ENCODE data around the gene SLC25A38.
"Not testable (repeated sequence)": the region's sequence is repeated elsewhere in the genome, so short reads cannot be mapped to it uniquely, and the experiment has no call there.

The SLC25A38 gene

DNA sequence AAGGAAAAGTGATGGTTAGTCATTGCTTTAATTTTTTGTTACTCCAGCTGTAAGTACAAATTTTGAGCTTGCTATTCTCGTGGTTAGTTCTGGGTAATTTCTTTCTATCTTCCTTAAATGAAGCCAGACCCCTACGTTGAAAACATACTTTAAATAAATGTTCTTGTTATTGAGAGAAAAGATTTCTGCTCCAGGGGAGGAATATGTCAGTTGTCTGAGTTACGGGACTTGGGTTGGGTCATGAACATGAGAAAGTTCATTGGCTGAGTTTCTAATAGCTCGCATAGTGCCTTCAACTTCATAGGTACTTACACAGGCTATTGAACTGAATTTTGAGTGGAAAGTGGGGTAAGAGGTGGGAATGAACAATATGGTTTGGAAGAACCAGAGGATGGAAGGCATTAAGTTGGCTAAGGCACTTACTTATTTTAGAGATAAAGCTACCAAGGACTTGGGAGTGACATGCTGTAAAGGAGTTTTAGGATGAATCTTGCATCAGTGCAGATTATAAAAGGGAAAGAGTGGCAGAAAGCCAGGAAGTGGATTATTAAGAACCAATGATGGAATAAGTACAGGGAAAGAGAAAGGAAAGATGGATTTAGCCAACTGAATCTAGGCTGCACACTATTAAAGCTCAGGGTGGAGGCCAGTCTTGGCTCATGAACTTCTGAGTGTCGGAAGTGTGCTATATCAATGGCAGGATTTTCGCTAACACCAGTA, 24.8 kb downstream of the SLC25A38 start:
- no peak for DNase-seq (ENCODE audit: low read depth)

DNA sequence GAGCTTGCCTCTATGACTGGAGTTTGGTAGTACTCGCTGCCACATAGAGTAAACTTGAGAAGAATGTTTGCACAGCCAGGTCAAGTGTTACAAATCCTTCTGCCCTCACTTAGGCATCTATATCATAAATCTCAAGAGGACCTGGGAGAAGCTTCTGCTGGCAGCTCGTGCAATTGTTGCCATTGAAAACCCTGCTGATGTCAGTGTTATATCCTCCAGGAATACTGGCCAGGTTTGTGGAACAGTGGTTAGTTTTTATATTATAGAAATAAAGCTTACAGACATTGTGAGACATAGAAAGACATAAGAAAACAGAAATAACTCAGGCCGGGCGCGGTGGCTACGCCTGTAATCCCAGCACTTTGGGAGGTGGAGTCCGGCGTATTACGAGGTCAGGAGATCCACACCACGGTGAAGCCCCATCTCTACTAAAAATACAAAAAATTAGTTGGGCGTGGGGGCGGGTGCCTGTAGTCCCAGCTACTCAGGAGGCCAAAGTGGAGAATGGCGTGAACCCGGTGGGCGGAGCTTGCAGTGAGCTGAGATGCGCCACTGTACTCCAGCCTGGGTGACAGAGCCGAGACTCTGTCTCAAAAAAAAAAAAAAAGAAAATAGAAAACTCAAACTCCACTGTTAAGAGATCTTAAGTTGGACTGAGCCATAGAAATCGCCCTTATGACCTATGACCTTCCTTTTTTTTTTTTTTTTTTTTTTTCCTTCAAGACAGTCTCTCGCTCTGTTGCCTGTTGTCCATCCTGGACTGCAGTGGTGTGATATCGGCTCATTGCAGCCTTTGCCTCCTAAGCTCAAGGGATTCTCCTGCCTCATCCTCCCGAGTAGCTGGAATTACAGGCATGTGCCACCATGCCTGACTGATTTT, 25.6 kb downstream of the SLC25A38 start:
- DNase-seq (ENCODE audit: low read depth) = no peak

DNA sequence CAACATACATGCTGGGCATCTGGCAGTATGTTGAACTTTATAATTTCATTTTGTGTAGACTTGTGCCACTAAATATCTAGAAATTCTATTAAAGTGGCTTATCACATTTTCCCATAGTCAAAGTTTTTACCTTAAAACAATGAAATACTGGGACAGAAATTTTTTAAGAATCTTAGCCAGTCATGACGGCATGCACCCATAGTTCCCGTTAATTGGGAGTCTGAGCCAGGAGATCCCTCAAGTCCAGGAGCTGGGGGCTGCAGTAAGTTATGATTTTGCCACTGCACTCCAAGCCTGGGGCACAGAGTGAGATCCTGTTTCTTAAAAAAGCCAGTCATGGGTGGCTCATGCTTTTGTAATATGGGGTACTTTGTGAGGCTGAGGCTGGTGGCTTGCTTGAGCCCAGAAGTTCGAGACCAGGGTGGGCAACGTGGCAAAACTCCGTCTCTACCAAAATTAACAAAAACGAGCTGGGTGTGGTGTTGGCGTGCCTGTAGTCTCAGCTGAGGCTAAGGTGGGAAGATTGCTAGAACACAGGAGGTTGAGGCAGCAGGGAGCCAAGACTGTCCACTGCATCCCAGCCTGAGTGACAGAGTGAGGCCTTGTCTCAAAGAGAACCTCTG, 26.5 kb downstream of the SLC25A38 start:
- no peak for DNase-seq (ENCODE audit: low read depth)

DNA sequence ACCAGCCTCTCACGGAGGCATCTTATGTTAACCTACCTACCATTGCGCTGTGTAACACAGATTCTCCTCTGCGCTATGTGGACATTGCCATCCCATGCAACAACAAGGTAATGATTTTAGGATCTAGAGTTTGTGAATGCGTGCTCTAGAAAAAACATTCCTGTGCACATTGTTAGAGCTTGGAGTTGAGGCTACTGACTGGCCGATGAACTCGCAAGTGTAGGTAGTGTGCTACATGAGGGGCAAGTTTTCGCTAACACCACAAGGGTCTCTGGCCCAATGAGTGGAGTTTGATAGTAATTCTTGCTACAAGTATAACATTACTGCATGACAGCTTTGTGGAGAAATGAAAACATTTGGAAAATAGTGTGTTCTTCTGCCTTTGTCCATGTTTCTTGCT, 27.7 kb downstream of the SLC25A38 start:
- DNase-seq (ENCODE audit: low read depth) = no peak

DNA sequence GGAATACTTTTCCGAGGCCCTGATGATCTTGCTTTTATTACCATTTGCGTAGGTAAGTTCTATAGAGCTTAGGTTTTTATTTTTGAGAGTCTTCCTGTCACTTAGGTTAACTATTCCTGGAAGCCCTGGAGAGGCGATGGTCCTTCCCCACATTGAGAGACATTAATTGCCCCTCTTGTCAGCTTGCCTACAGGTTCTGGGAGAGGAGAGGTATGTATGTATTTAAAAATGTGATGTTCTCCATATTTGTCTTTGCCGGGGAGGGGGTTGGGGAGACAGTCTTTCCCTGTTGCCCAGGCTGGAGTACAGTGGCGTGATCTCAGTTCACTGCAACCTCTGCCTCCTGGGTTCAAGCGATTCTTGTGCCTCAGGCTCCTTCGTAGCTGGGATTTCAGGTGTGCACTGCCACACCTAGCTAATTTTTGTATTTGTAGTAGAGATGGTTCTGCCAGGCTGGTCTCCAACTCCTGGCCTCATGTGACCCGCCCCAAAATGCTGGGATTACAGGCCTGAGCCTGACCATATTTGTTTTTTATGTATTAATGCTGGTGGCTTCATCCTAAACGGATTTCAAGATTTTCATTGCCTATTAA, 29.6 kb downstream of the SLC25A38 start:
- no peak for DNase-seq (ENCODE audit: low read depth)

DNA sequence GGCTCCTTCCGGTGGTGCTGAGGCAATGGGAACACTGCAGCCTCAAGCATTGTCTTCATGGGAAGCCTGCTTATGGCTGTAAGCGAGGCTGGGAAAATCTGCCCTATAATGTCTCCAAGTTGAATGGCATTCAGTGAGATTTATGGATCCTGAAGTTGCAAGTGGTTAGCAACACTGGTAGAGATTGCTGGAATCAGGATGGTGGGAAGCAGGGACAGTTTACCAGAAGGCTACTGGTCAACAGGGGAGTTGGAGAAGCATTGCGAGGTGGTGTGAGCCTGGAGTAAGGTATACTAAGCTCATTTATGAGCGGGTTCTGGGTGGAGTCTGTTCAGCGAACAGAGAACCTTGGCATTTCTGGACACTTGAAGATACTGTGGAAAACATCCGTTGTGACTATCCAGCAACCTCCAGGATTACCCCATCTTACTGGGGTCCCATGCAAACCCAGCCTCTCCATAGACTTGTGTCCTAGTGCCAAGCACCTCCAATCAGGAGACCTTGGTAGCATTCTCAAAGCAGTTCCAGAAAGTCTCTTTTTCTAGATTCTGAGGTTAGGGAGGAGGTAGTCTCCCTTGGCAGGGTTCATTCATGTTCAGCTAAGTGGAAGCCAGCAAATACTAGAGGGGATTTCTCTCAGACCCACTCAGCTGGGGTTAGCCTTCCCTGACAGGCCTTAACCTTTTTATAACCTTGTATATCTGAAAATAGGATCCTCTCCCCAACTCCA, 30.7 kb downstream of the SLC25A38 start:
- no peak for DNase-seq (ENCODE audit: low read depth)

DNA sequence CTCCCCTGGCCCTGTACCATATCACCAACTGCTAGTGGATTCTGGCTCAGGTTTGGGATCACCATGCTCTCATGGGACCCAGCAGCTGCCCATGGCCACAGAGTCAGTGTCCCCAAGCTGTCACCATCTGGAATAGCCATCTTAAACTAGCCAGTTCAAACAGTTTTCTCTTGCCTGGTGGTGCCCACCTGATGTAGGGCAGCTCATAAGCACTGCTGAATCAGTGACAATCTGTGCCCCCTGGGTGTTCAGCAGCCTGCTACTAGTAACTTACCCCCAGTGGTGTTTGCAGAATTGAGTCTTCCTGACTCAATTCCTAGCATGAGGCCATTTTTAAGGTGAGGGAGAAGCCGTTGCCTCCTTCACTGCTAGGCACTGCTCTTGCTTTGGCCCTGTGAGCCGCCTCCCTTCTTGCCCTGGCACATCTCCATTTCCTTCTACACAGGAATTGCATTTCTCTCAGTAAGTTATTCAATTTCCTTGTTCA, 31.3 kb downstream of the SLC25A38 start:
- DNase-seq (ENCODE audit: low read depth) = no peak

DNA sequence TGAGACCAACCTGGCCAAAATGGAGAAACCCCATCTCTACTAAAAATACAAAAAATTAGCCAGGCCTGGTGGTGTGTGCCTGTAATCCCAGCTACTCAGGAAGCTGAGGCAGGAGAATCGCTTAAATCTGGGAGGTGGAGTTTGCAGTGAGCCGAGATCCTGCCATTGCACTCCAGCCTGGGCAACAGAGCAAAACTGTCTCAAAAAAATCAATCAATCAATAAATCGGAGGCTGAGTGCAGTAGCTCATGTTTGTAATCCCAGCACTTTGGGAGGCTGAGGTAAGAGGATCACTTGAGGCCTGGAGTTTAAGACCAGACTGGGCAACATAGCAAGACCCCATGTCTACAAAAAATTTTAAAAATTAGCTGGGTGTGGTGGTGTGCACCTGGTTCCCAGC, 32.1 kb downstream of the SLC25A38 start:
- not testable (repeated sequence) for DNase-seq (ENCODE audit: low read depth)

DNA sequence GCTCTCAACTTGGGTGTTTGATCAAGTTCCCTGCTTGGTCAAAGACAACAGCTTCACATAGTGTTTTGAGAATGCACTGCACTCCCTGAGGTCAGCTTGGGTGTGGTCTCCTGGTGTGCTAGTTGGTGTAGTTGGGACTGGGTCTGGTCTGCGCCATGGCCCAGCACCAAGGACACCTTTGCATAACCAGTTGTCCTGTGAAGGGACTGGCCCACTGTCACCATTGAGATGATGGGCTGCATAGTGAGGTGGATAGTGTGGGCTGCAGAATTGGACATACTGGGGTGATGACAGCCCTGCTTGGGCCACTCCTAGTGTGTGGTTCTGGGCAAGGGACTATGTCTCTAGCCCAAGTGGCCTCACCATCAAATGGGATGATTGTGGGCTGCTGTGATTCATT, 32.8 kb downstream of the SLC25A38 start:
- no peak for DNase-seq (ENCODE audit: low read depth)

DNA sequence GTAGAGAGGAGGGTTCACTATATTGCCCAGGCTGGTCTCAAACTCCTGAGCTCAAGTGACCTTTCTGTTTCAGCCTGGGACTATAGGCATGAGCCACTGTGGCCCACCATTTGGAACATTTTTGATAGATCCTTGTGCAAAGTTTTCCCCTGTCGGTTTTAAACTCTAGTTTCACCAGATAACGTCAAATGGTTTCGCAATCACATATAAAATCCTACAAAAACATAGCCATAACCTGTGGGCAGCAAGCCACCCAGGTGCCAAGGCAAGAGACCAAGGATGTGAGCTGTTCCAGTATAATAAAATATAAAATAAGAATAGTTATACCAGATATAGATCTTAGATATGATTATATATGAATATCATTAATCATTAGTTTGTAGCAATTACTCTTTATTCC, 33.8 kb downstream of the SLC25A38 start:
- DNase-seq (ENCODE audit: low read depth) = not testable (repeated sequence)

DNA sequence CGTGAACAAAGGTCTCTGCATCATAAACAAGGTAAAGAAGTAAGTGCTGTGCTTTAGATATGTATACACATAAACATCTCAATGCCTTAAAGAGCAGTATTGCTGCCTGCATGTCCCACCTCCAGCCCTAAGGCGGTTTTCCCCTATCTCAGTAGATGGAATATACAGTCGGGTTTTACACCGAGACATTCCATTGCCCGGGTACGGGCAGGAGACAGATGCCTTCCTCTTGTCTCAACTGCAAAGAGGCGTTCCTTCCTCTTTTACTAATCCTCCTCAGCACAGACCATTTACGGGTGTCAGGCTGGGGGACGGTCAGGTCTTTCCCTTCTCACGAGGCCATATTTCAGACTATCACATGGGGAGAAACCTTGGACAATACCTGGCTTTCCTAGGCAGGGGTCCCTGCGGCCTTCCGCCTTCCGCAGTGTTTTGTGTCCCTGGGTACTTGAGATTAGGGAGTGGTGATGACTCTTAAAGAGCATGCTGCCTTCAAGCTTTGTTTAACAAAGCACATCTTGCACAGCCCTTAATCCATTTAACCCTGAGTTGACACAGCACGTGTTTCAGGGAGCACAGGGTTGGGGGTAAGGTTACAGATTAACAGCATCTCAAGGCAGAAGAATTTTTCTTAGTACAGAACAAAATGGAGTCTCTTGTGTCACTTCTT, 35.5 kb downstream of the SLC25A38 start:
- DNase-seq (ENCODE audit: low read depth) = not testable (repeated sequence)

DNA sequence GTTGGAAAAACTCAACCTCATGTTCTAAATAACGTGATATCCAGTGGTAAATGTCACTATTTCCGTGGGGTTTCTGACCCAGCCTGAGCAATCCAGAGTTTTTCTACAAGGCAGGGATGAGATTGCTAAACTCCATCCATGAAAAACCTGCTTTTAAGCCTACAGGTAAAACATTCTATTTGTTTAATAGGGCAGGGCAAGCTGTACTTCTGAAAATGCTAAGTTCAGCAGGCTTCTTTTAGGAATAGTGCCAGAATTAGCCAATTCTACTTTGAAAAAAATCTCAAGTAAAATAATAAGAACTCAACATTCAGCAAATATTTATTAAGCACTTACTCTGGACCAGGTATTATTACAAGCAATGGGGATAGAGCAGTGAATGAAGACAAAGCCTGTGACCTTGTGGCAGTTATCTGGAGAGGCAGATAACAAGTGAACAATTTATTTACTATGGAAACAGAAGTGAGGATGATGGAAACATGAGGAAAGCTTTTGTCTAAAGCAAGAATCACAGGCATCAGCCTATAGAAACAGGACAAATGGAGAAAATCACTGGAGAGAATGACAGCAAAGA, 36.7 kb downstream of the SLC25A38 start:
- no peak for DNase-seq (ENCODE audit: low read depth)

DNA sequence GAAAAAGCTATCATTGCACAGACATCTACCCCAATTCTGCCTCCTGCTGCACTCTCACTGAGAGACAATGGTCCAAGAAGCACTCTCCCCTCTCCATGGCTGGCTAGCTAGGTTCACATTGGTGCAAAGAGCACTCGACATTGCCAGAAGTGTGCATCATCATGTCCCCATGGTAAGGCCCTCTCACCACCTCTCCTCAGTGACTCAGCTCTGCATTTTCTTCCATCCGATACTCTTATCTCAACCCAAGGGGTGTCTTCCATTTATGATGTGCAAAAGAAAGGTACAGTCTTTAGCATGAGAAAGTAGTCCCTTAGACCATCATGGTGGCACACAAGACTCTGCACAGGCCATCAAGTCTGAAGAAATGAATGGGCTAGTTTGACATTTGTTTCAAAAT, 37.4 kb downstream of the SLC25A38 start:
- no peak for DNase-seq (ENCODE audit: low read depth)

DNA sequence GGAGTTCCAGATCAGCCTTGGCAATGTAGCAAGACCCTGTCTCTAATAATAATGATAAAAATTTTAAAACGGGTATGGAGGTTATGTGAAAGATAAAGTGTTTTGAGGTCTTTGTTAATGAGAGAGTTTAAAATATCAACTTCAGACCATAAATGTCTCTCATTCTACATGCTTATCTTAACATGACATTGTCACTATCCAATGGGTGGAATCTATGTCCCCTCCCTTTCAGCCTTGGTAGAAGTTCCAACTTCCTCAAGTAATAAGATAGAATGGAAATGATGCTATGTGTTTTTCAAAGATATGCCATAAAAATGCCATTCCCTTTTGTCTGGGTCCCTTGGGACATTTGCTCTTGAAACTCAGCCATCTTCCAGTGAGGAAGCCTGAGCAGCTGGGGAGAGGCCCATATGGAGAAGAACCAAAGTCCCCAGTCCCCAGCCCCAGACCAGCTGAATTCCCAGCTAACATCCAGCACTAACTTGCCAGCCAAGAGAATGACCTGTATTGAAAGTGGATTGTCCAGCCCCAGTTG, 40.3 kb downstream of the SLC25A38 start:
- DNase-seq (ENCODE audit: low read depth) = no peak

DNA sequence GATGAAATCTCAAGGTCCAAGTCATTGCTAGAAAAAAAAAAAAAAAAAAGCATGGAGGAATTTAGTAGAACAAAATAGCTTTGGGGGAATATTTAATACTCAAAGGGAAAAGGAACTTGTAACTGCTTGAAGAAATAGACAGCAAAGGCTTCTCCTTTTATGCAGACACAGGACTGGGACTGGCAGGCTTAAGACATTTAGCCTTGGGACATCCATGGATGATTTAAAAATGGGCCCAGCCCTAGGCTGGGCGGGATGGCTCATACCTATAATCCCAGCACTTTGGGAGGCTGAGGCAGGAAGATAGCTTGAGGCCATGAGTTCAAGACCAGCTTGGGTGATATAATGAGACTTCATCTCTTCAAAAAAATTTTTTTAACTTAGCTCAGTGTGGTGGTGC, 43.1 kb downstream of the SLC25A38 start:
- no peak for DNase-seq (ENCODE audit: low read depth)

DNA sequence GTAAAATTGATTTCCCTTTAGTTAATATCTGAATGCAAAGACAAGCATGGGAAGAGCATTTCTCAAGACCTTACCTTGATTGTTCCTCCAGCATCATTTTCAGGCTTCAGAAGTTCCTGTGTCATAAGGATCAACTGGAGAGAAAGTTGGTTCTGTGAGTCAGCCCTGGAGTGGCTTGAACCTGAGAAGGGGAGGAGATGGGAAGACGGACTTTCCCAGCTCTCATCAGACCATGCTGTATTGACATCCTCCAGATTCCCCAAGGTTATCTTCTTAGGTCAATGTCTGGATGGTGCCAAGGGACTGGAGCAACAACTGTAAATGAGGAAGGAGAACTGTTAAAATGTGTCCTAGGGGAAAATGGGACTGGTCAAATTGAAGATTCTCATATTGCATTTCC, 44.3 kb downstream of the SLC25A38 start:
- no peak for DNase-seq (ENCODE audit: low read depth)

DNA sequence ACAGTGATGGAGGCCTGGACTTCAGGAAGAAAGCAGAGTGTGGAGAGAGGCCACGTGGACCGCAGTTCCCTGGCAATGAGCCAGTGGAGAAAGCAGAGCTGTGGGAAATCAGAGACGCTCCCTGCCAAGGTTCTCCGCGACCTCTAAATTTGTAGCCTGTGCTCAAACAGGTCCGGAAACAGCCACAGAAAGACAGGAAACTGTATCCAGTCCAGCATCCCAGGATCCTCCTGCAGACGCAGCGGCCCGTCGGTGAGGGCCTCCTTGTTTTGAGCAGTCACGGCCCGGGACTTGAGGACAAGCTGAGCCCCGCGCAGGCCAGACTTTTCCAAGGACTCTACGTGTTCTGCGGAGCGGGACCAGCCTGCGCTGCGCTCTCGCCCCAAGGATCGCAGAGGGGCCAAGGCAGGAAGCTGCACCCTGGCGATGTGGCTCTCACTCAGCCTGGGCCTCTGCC, 45.6 kb downstream of the SLC25A38 start:
- no peak for DNase-seq (ENCODE audit: low read depth)

DNA sequence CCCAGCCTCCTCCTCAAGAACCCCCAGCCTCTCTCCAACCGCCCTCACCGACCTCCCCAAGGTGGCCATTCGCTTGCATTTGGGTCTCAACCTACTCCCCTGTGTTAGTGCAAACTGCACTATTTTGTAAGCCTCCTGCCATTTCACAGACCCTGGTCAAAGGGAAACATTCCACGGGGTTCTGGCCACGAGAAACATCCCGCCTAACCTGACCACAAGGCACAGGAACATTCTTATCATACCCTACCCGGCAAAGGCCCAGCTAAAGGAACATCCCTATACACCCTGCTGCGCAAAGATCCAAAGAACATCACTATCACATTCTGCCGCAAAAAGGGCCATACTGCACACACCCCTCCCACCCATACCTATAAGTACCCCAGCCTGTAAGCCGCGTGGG, 46.3 kb downstream of the SLC25A38 start:
- no peak for DNase-seq (ENCODE audit: low read depth)

DNA sequence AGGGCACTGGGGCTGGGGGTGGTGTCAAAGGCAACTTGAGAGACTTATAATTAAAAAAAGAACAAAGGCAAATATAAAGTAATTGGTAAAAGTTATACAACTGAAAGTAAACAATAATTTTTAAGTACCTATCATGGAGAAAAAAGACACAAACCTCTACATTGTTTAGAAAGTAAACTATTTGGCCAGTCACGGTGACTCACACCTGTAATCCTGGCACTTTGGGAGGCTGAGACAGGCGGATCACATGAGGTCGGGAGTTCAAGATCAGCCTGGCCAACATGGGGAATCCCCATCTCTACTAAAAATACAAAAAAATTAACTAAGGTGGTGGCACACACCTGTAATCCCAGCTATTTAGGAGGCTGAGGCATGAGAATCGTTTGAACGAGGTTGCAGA, 49.2 kb downstream of the SLC25A38 start:
- DNase-seq (ENCODE audit: low read depth) = no peak

DNA sequence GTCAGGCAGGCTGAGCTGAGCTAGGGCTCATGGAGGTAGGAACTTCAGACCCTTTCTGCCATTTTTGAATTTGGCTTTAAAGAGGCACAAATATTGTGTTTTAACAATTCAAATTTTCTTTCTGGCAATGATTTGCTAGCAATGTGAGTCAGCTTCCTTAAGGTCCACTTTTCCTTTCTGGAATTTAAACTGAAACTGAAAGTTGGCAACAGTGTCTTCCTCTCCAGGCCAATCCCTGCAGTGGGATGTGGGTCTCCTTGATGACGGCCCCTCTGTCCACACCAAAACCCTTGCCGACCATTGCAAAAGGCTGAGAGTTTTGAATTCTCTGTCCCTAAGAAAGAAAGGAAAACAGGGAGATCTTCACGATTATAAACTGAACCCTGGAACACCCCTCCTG, 50.5 kb downstream of the SLC25A38 start:
- DNase-seq (ENCODE audit: low read depth) = peak; percentile 50

Measured in stromal cell of bone marrow (primary cell).